Peyer's patch (tissue), 4 donors: ENCODE measurements around the gene SLC22A31.

Source experiments
- POLR2A ChIP-seq, 2 donors: fragments of 450-650 bp; IDR thresholded peaks; one replicate each; pipeline ENCODE4 v1.5.1; 2017; ENCODE audit warnings: antibody characterized with exemption in 2 of 2, mild to moderate bottlenecking in 2 of 2, moderate library complexity in 2 of 2
- TF ChIP-seq, protein P1 (sequence below), 6 experiments: fragments of 450-650 bp in 4 of 6; fragments of 200-600 bp in 2 of 6; sonication (generic) in 1 of 6; IDR thresholded peaks; one replicate each; pipeline ENCODE4 v1.5.1; 2017 to 2019; ENCODE audit warnings: antibody characterized with exemption in 6 of 6, mild to moderate bottlenecking in 3 of 6, moderate library complexity in 1 of 6

DNA sequence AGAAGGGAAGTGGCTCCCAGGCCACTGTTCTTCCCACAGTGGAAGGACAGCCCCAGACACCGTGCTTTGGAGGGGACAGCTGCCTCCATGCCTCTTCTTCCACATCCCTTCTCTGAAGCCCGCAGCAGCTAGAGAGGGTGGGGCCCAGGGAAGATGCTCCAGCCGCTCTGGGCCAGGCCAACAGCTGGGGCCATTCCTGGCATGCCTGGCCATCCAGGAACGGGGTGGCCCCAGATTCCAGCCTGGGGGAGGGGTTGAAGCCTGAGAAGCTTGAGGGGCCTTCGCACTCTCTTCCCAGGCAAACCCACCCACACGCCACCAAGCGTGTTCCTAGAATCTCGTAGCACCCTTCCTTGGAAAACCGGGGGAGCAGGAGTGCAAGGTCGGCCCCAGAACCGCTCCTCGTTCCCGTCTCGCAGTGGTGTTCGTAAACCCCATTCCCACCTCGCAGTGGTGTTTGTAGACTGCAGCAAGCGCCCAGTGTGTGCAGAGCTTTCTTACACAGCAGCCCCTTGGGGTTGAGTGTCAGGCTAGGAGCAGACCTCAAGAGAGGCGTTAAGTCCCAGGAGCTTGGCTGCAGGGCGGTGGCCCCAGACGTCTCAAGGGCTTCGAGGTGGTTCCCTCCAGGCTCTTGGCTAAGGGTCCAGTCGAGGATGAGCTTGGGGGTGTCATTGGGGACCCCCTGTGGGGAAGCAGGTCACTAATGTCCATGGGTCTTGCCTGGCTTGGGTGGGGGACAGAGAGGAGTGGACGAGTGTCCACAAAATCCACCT, 26.1 kb downstream of the SLC22A31 start:
- TF ChIP-seq, protein P1, sequence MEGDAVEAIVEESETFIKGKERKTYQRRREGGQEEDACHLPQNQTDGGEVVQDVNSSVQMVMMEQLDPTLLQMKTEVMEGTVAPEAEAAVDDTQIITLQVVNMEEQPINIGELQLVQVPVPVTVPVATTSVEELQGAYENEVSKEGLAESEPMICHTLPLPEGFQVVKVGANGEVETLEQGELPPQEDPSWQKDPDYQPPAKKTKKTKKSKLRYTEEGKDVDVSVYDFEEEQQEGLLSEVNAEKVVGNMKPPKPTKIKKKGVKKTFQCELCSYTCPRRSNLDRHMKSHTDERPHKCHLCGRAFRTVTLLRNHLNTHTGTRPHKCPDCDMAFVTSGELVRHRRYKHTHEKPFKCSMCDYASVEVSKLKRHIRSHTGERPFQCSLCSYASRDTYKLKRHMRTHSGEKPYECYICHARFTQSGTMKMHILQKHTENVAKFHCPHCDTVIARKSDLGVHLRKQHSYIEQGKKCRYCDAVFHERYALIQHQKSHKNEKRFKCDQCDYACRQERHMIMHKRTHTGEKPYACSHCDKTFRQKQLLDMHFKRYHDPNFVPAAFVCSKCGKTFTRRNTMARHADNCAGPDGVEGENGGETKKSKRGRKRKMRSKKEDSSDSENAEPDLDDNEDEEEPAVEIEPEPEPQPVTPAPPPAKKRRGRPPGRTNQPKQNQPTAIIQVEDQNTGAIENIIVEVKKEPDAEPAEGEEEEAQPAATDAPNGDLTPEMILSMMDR (IDR thresholded peaks at IDR 0.05): no peak
- no peak for TF ChIP-seq POLR2A (IDR thresholded peaks at IDR 0.05)
